Glutamatergic neuron (in vitro differentiated cells): Measurements from ENCODE around the gene AGAP3. TPM values are rescaled to one million over a fixed set of nuclear protein-coding genes. Genes with fewer than 3 reads are reported as not detected.

Experiments
- DNase-seq: peaks from one replicate; pipeline ENCODE4 v3.0.0; 2022
- H3K27ac Mint-ChIP-seq: one replicate; pipeline ENCODE4 v1.8.0; 2020; ENCODE audit warnings: mild to moderate bottlenecking, mixed read lengths, inconsistent platforms; ENCODE audit not compliant: unreplicated experiment
- H3K27me3 Mint-ChIP-seq: one replicate; pipeline ENCODE4 v1.8.0; 2020; ENCODE audit warnings: mild to moderate bottlenecking, moderate library complexity, mixed read lengths, inconsistent platforms; ENCODE audit not compliant: unreplicated experiment
- H3K36me3 Mint-ChIP-seq: one replicate; pipeline ENCODE4 v1.8.0; 2020; ENCODE audit warnings: mild to moderate bottlenecking, mixed read lengths, inconsistent platforms; ENCODE audit not compliant: unreplicated experiment
- H3K4me1 Mint-ChIP-seq: one replicate; pipeline ENCODE4 v1.8.0; 2020; ENCODE audit warnings: mild to moderate bottlenecking, low read depth, mixed read lengths, inconsistent platforms; ENCODE audit not compliant: unreplicated experiment
- H3K4me3 Mint-ChIP-seq: one replicate; pipeline ENCODE4 v1.8.0; 2020; ENCODE audit warnings: mild to moderate bottlenecking, mixed read lengths, inconsistent platforms; ENCODE audit not compliant: unreplicated experiment
- H3K9me3 Mint-ChIP-seq: one replicate; pipeline ENCODE4 v1.8.0; 2020; ENCODE audit warnings: mild to moderate bottlenecking, moderate library complexity, mixed read lengths, inconsistent platforms; ENCODE audit not compliant: unreplicated experiment
- CTCF ChIP-seq: fragments of 200-600 bp; sonication (generic); IDR thresholded peaks from one replicate; pipeline ENCODE4 v1.5.0; 2021; ENCODE audit not compliant: partially characterized antibody, unreplicated experiment
- total RNA-seq: library from RNA; stranded (reverse); fragmentation: NEBNext Ultra II Directional; extraction: Animal tissue kit (Norgen Biotek cat#: 25700); gene quantifications from one replicate; pipeline ENCODE4 v1.2.1, GENCODE V29; 2021; ENCODE audit not compliant: unreplicated experiment

The AGAP3 gene
- total RNA-seq, 1 donor from 2014 or later = 406 TPM

DNA sequence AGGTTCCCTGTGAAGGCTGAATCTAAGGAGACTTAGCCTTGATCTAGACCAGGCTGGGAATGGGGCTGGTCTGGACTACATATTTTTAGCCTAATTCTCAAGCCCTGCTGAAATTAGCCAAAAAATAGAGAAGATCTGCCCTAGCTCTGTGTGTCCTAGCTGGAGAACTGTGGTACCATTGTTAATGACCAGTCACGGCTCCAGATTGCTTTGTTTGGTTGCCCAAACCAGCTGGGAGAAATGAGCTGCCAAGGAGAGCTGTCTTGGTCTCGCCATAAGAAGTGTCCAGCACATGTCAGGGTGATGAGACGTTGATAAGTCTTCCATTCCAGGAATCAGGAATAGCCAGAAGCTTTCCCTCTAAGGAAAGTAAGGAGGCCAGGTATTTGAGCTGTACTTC lies 60.5 kb downstream of the AGAP3 start:
- no peak for TF ChIP-seq CTCF
- Mint-ChIP-seq H3K27me3 (peaks cover 14% of the 10 kb centered on the region), H3K27ac (no peak overlapping the region), H3K36me3 (no peaks in the 10 kb centered on the region), H3K4me1 (peaks cover 3% of the 10 kb centered on the region), H3K9me3 (peaks cover 22% of the 10 kb centered on the region), H3K4me3 (no peak overlapping the region)
- no peak for DNase-seq

DNA sequence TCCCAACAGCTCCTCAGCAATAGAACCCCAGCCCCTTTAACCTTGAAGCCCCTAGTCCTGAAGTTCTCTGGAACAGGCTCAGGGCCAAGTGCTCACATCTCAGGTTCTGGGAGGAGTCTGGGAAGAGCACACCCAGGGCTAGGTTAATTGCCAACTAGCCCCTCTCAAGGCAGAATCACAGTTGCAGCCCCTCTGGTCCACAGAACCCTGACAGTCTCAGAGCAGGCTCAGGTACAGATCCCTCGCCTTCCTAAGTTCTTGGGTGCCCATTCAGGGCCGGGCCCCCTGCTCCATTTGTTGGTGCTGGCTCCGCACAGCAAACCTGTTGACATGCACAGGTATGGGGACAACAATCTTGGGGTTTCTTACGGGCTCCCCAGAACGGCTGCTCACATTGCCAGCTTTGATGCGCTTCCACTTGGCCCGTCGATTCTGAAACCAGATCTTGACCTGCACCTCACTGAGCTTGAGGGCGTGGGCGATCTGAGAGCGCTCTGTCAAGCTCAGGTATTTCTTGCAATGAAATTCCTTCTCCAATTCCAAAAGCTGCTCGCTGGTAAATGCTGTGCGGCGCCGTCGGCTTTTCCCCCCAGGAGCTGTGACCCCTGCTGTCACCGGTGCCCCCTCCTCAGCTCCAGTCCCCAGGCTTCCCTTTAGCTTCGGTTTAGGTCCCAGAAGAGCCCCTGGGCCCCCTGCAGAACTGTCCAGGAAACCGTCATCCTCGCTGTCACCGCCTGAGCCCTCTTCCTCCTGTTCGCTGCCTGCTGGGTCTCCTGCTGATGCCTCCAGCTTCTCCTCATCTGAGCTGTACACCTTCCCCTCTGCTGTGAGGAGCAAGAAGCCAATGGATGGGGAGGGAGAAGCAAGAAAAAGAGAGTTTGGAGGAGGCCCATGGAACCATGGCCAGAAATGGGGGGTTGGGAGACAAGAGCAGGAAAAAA lies 62.3 kb downstream of the AGAP3 start:
- H3K9me3 Mint-ChIP-seq = peaks cover 19% of the 10 kb centered on the region
- H3K4me1 Mint-ChIP-seq = no peaks in the 10 kb centered on the region
- no peak overlapping the region for H3K4me3 Mint-ChIP-seq
- no peak for TF ChIP-seq CTCF
- no peak overlapping the region for H3K27ac Mint-ChIP-seq
- H3K27me3 Mint-ChIP-seq = peaks cover 7% of the 10 kb centered on the region
- DNase-seq = no peak
- H3K36me3 Mint-ChIP-seq = no peaks in the 10 kb centered on the region

GRCh38 chr7:151150388-151150787 lies 64.1 kb downstream of the AGAP3 start:
- peaks cover 6% of the 10 kb centered on the region for H3K27me3 Mint-ChIP-seq
- no peak overlapping the region for H3K4me3 Mint-ChIP-seq
- H3K36me3 Mint-ChIP-seq = no peaks in the 10 kb centered on the region
- no peak overlapping the region for H3K27ac Mint-ChIP-seq
- no peaks in the 10 kb centered on the region for H3K4me1 Mint-ChIP-seq
- no peak for DNase-seq
- H3K9me3 Mint-ChIP-seq = peaks cover 18% of the 10 kb centered on the region
- no peak for TF ChIP-seq CTCF

- no peaks in the 10 kb centered on the region for H3K36me3 Mint-ChIP-seq
- peaks cover 7% of the 10 kb centered on the region for H3K9me3 Mint-ChIP-seq
- H3K27me3 Mint-ChIP-seq = peaks cover 6% of the 10 kb centered on the region
- no peak for DNase-seq
- no peak for TF ChIP-seq CTCF
- no peak overlapping the region for H3K4me3 Mint-ChIP-seq
- H3K4me1 Mint-ChIP-seq = no peaks in the 10 kb centered on the region
- H3K27ac Mint-ChIP-seq = no peak overlapping the region
Measured at GRCh38 chr7:151152643-151153513, 66.6 kb downstream of the AGAP3 start.
